Testis (tissue), 3 donors: ENCODE results near the gene CRIP2. TPM values are rescaled to one million over a fixed set of nuclear protein-coding genes. Genes with fewer than 3 reads are reported as not detected.

Source experiments
- DNase-seq: peaks from one replicate; pipeline ENCODE4 v3.0.0-alpha.2; 2019
- H3K27ac ChIP-seq, 2 donors: fragments of 200-600 bp; sonication (generic); one replicate each; pipeline ENCODE4 v1.5.1; 2019
- H3K27me3 ChIP-seq: fragments of 200-600 bp; sonication (generic); one replicate; pipeline ENCODE4 v1.5.1; 2019
- H3K36me3 ChIP-seq: fragments of 200-600 bp; sonication (generic); one replicate; pipeline ENCODE4 v1.5.1; 2017; ENCODE audit warnings: low read depth; ENCODE audit errors: missing control alignments
- H3K4me1 ChIP-seq: fragments of 200-600 bp; sonication (generic); one replicate; pipeline ENCODE4 v1.5.1; 2019
- H3K4me3 ChIP-seq, 2 donors: fragments of 200-600 bp; sonication (generic); one replicate each; pipeline ENCODE4 v1.5.1; 2017 to 2019
- H3K9me3 ChIP-seq: fragments of 200-600 bp; sonication (generic); one replicate; pipeline ENCODE4 v1.5.1; 2017
- POLR2A ChIP-seq: fragments of 450-650 bp; IDR thresholded peaks from one replicate; pipeline ENCODE4 v1.6.1; 2017; ENCODE audit warnings: antibody characterized with exemption, mild to moderate bottlenecking, moderate library complexity
- WGBS, 2 donors: methylation state at CpG; one replicate each; pipeline ENCODE4 v1.1.5; 2018; 5-methylcytosine and 5-hydroxymethylcytosine counted together
- intact Hi-C: fragments of 100-400 bp; cut with DNase I; formaldehyde crosslinking; loops from one replicate; pipeline ENCODE4 v1.15.1; 2023; ENCODE audit warnings: low total_unique reads
- polyA plus RNA-seq: library from polyadenylated mRNA; stranded (reverse); fragments of 350-450 nt; fragmentation: Illumina TruSeq; extraction: RNeasy Lipid Tissue Mini Kit (QIAGEN cat#74804); gene quantifications from one replicate; pipeline ENCODE4 v1.2.3, GENCODE V29; 2014; ENCODE audit warnings: low read depth, low replicate concordance; ENCODE audit not compliant: insufficient read depth
- total RNA-seq, 2 donors: library from RNA; depleted of rRNA; stranded (reverse); fragments of >200 nt; gene quantifications; one replicate each; pipeline ENCODE4 v1.2.3, GENCODE V29; 2016
- TF ChIP-seq, protein P1 (sequence below), 3 experiments: fragments of 450-650 bp in 2 of 3; fragments of 200-600 bp in 1 of 3; sonication (generic) in 1 of 3; IDR thresholded peaks; one replicate each; pipeline ENCODE4 v1.5.1; 2016 to 2019; ENCODE audit warnings: antibody characterized with exemption in 3 of 3, mild to moderate bottlenecking in 2 of 3, moderate library complexity in 1 of 3

Gene CRIP2
- total and polyA plus RNA-seq, 3 donors from 2014 or later = 114 to 159 (median 121) TPM

DNA sequence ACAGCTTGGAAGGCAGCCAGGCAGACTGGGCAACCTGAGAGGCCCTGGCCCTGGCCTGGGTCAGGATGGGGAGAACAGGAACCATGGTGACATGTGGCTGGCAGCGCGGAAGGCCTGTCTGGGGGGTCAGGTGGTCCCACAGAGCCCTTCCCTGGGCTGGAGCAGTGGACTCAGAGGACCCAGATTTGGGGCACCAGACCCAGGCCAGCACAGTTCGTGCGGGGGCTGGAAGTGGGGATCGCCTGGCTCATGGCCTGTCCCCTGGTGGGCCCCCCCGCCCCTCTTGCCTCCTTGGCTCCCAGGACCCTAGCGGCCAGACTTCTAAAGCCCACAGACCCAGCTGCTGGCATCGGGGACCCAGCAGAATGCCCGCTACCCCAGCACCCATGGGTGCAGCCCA is 33.6 kb upstream of the CRIP2 start:
- Histone ChIP-seq H3K4me3 (no peak overlapping the region), H3K4me1 (no peaks in the 10 kb centered on the region), H3K36me3 (no peaks in the 10 kb centered on the region), H3K9me3 (no peaks in the 10 kb centered on the region), H3K27ac (no peak overlapping the region), H3K27me3 (no peaks in the 10 kb centered on the region)
- TF ChIP-seq, protein P1, sequence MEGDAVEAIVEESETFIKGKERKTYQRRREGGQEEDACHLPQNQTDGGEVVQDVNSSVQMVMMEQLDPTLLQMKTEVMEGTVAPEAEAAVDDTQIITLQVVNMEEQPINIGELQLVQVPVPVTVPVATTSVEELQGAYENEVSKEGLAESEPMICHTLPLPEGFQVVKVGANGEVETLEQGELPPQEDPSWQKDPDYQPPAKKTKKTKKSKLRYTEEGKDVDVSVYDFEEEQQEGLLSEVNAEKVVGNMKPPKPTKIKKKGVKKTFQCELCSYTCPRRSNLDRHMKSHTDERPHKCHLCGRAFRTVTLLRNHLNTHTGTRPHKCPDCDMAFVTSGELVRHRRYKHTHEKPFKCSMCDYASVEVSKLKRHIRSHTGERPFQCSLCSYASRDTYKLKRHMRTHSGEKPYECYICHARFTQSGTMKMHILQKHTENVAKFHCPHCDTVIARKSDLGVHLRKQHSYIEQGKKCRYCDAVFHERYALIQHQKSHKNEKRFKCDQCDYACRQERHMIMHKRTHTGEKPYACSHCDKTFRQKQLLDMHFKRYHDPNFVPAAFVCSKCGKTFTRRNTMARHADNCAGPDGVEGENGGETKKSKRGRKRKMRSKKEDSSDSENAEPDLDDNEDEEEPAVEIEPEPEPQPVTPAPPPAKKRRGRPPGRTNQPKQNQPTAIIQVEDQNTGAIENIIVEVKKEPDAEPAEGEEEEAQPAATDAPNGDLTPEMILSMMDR (IDR thresholded peaks at IDR 0.05) = no peak
- no peak for TF ChIP-seq POLR2A
- intact Hi-C loops = no loop called here
- no peak for DNase-seq
- WGBS, 2 donors = 93 to 97% methylated on average over 2 to 9 of the region's 9 CpGs

GRCh38 chr14:105442125-105442524 is 32.5 kb upstream of the CRIP2 start:
- TF ChIP-seq, protein P1 (IDR thresholded peaks at IDR 0.05) = no peak
- TF ChIP-seq POLR2A = no peak
- WGBS, 2 donors = 56 to 75% methylated on average over 17 of the region's 17 CpGs
- Histone ChIP-seq H3K4me1 (no peaks in the 10 kb centered on the region), H3K36me3 (no peaks in the 10 kb centered on the region), H3K9me3 (no peaks in the 10 kb centered on the region), H3K27ac (no peak overlapping the region), H3K4me3 (no peak overlapping the region), H3K27me3 (no peaks in the 10 kb centered on the region)
- no peak for DNase-seq
- intact Hi-C loops = no loop called here

DNA sequence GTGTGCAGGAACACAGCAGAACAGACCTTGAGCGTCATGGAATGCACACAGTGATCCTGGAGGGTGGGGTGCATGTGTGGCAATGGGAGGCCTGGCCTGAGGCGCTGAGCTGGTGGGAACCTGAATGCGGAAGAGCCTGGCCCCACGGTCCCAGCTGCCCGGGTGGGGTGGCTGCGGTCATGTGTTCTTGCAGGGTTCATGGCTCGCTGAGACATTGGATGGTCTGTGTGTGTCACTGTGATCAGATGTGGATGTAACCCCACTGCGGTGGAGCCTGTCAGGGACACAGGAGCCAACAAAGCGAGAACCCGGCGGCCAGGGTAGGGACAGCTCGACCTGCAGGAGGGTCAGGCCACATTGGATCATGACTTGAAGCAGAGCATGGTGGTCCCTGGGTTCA is 31.8 kb upstream of the CRIP2 start:
- TF ChIP-seq, protein P1 (IDR thresholded peaks at IDR 0.05) = no peak
- H3K9me3 ChIP-seq = no peaks in the 10 kb centered on the region
- H3K27ac ChIP-seq = no peak overlapping the region
- H3K27me3 ChIP-seq = no peaks in the 10 kb centered on the region
- H3K4me3 ChIP-seq = no peak overlapping the region
- WGBS, 2 donors = 86% methylated on average over 12 of the region's 12 CpGs
- H3K36me3 ChIP-seq = no peaks in the 10 kb centered on the region
- DNase-seq = no peak
- intact Hi-C loops = no loop called here
- H3K4me1 ChIP-seq = no peaks in the 10 kb centered on the region

GRCh38 chr14:105444859-105445258 is 29.8 kb upstream of the CRIP2 start:
- Histone ChIP-seq H3K9me3 (no peaks in the 10 kb centered on the region), H3K36me3 (no peaks in the 10 kb centered on the region), H3K27ac (no peak overlapping the region), H3K4me3 (no peak overlapping the region), H3K27me3 (no peaks in the 10 kb centered on the region), H3K4me1 (peaks cover 9% of the 10 kb centered on the region)
- no peak for DNase-seq
- intact Hi-C loops = no loop called here
- 86 to 90% methylated on average over 17 of the region's 17 CpGs for WGBS, 2 donors
- TF ChIP-seq POLR2A = no peak
- TF ChIP-seq, protein P1 (IDR thresholded peaks at IDR 0.05) = no peak

- H3K36me3 ChIP-seq = no peaks in the 10 kb centered on the region
- 82 to 93% methylated on average over 22 to 24 of the region's 24 CpGs for WGBS, 2 donors
- no peak for TF ChIP-seq POLR2A
- TF ChIP-seq, protein P1 (IDR thresholded peaks at IDR 0.05) = no peak
- intact Hi-C loops = no loop called here
- no peak for DNase-seq
- H3K9me3 ChIP-seq = no peaks in the 10 kb centered on the region
- H3K4me3 ChIP-seq = no peak overlapping the region
- peaks cover 9% of the 10 kb centered on the region for H3K4me1 ChIP-seq
- no peak overlapping the region for H3K27ac ChIP-seq
- H3K27me3 ChIP-seq = no peaks in the 10 kb centered on the region
Measured at GRCh38 chr14:105445290-105445689, 29.3 kb upstream of the CRIP2 start.
